Measurements from ENCODE around the gene NTMT1.
"Not testable (repeated sequence)": the region's sequence is repeated elsewhere in the genome, so short reads cannot be mapped to it uniquely, and the experiment has no call there.

NTMT1 gene

DNA sequence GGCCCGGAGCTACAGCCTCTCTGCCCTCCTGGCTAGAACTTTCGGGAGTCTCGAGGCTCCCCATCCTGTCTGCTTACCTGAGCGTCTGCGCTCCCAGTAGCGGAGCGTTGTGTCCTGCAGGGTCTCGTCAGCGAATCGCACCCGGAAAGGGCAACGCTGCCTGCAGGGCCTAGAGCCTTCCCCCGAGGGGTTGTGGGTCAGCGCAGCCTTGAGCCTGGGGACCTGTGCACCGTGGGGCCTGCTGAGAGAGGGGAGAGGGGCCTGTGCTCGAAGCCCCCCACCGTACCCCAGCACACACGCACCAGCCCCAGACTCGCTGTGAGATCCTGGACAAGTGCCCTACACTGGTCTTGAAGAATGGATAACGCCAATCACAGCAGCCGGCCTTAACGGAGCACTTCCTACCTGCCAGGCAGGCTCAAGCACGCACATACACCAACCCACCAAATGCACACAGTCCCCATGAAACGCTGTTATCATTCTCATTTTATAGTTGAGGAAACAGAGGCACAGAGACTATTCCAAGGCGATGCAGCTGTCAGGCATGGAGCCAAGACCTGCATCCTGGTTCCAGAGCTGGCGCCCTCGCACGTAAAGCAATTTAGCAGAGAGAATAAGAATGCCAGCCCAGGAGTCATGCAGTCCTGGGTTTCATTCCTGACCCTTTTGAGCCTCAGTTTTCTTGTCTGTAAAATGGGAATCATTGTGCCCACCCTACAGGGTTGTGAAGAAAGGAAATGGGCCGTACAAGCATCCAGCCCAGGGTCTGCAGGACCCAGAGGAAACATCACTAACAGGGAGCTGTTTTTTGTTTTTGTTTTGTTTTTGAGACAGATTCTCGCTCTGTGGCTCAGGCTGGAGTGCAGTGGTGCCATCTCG, 10.3 kb upstream of the NTMT1 start:
- DNase-seq = no peak

DNA sequence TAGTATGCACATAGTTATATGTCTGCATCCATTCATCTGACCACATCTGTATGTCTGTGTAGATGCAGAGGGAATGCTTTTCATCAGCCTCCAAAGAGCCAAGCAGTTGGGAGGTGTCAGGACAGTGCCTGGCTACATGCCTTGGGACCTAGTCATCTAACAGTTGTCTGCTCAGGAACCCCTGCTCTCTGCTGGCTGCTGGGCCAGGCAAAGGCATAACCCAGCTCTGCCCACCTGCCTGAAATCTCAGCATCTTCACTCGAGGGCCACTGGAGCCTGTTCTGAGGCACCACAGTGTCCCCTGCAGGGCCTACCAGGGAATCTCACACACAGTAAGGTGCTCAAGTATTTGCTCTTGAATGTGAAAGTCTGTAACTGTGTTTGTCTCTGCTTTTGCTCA, 8.8 kb upstream of the NTMT1 start:
- DNase-seq = no peak

DNA sequence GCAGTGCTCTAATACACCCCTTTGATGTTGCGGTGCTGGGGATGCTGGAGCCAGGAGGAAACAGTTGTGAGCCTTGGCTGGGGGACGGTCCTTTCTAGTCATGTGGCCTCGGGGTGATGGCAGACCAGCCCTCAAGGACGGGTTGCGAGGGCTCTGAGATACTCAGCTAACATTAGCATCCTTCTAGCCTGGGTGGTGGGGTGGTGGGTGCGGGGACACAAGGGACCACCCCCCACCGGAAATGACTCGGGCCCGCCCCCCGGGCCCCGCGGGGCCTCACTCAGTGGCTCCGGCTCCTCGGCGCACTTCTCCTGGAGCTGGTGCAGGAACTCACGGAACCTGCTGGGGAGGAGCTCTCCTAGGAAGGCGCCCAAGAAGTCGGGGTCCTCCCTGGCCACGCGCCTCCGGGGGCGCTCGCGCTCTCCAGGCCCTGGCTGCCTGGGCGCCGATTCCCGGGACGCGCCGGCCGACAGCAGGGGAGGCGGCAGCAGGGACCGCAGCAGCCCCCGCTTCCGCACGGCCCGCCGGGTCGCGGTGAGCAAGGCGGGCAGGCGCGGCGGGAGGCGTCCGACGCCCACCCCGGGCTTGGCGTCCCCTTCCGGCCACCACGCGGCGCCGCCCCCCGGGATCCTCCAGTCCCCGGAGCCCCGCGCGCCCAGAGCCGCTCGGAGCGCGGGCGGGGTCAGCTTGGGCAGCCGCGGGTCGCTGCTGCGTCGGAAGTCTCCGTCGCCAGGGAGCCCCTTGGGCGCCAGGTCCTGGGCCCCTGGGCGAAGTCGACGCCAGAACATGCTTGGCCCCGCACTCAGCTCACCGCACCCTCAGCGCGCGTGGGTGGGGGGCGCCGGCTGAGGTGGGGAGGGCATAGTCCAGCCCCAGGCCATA, 5.9 kb upstream of the NTMT1 start:
- peak; percentile 21 for DNase-seq

DNA sequence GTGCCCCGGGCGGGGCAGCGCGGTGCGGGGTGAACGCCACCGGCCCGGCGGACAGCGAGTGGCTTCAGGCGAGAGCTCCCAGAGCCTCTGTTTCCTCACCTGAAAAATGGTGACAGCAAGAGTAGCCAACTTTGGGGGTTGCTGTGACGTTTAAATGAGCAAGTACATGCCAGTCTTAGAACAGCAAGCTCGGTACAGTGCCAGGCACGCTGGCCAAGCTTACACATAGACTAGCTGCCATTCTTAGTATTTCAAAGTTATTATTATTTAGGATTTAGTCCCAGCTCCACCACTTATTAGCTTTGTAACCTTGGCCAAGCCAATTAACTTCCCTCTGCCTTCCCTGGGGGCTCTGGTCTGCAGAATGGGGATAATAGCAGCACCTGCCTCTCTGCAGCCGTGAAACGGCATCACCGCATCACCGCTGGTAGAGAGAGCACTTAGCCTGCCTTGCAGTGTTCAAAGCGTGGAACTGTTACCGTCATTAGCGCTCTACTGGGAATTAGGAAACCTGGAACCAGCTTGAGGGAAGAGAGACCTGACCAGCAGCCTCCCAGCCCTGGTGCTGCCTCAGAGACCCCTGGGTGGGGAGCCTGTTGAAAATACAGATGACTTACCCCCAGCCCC, 5.2 kb upstream of the NTMT1 start, which contains the start of gene C9orf50:
TSS of gene C9orf50 (minus strand) at position 433 of the 627 bp plus-strand sequence. CDS start 527 bp downstream, outside the sequence.
- no peak for DNase-seq

DNA sequence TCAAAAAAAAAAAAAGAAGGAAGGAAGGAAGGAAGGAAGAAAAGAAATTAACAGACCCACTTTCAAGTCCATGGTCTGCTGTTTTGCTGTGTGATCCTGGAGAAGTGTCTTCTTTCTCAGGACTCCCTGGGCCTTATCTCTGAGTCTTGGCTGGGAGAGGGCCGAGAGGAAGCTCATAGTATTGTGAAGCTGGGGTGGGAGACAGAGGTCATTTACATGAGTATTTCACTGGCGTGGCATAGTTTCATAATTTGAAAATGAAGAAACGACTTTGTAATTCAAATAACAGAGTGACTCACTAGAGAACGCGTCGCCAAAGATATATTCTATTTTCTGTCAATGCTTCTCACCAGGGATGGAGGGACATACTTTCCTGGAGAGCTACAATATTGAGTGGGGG, 2.6 kb upstream of the NTMT1 start:
- DNase-seq = no peak

DNA sequence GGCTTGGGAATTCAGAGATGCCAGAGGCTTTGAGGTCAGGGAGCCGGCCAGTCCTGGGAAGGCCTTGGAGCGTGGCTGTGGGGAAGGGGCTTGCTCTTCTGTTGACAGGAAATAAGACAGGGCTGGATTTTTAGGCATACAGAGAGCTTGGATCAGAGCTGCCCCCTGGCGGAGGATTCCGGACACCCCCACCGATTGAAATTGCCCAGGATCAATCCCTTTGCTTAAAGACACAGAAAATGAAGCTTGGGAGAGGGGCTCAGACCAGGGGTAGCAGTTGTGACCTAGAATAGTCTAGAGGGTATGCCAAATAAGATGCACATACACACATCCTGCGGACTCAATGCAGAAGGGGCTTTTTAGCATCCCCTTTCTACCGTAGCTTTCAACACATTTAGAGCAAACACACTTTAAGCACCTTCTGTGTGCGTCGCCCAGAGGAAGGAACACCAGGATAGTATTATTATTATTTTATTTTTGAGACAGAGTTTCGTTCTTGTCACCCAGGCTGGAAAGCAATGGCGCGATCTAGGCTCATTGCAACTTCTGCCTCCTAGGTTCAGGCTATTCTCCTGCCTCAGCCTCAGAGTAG, 1.7 kb upstream of the NTMT1 start:
- DNase-seq = peak; percentile 85

DNA sequence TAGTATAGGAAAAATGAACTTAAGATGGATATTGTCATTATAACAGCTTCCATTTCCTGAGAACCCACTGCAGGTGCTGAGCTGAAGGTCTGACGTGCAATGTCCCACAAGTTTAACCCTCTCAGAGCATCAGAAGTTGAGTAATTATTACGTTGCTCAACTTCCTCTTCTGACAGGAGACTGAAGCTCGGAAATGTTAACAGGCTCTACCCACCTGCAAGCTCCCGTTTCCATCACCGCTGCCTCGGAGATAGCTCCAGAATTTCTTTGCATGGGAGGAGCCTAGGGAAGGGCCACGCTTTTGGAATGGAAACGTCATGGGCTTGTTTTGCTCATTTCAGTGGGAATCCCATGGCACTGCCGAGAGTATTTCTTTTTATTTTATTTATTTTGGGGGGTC, 1.0 kb upstream of the NTMT1 start:
- DNase-seq = peak; percentile 36

DNA sequence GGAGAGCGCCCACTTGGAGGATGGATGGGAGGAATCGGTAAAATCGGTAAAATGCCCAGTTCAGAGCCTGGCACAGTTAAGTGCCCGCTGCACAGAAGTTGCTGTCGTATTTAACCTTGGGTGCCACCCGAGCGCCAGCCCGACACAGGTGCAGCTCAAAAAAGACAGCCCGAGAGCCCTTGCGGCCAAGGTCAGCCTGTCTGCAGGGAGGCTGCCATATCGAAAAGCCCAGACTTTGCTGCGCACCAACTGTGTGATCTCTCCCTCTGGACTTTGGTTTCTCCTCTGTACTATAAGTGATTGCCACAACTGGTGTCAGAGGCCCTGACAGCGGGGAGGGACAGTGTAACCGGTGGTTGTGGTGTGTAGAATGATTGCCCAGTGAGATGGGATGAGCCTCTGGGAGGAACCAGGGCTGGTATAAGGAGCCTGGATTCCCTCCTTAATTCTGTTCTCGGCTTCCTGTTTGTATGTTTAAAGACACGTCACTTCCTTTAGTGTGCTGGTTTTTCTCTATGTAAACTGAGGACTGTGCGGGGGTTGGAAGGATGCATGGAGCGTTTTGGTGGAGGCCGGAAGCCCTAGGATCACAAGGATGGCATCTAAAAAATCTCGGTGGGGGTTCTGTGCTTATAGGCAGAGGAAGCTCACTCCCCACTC, 792 bp downstream of the NTMT1 start:
- DNase-seq = peak; percentile 49

DNA sequence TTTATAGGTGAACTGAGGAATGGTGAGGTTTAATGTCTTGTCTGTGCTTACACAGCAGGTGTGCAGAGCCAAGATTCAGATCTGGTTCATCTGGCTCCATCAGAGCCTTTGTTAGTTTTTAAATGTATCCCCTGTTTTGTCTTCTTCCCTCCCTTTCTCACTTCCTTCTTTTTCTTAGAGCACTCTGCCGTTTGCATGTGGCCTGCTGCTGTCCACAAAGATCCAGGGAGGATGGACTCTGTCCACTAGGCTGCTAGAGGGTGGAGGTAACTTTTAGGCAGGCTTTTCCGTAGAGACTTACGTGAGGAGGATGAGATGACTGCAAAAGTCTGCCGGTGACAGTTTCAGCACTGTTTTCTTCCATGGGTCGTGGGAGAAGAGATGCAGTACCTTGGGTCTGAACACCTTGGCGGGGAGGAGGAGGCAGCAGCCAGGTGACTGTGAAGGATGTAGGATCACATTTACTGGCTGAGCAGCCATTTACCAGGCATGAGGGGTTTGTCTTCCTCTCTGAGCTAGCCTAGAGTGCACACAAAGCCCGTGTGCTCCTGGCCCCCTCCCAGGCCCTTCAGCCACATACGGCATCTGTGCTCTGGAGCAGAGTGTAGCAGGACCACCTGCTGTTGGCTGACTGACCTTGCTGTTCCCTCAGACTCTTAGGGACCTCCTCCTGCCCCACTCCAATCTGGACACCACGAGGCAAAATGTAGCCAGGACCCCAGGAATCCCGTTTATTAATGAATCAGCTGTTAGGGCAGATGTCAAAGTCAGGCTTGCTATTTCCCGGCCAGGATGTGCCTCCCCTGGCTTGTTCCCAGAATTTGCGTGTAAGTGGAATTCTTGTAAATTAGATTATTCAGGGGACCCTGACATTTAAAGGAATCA, 1.8 kb downstream of the NTMT1 start:
- DNase-seq = no peak

DNA sequence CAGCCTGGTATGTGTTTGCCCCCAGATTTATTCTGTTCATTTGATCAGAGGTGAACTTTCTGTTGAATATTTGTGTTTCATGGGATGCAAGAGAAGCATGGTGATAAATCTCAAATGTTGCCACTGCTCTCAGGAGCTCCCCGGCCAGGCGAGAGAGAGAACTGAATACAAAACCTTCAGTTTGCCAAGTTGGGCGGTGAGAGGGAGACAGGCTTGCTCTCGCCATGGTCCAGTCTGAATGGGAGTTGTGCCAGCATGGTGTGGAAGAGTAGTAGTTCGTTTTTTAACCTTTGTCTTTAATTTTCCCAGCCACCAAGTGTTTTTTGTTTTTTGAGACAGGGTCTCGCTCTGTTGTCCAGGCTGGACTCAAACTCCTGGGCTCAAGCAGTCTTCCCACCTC, 2.7 kb downstream of the NTMT1 start:
- no peak for DNase-seq

DNA sequence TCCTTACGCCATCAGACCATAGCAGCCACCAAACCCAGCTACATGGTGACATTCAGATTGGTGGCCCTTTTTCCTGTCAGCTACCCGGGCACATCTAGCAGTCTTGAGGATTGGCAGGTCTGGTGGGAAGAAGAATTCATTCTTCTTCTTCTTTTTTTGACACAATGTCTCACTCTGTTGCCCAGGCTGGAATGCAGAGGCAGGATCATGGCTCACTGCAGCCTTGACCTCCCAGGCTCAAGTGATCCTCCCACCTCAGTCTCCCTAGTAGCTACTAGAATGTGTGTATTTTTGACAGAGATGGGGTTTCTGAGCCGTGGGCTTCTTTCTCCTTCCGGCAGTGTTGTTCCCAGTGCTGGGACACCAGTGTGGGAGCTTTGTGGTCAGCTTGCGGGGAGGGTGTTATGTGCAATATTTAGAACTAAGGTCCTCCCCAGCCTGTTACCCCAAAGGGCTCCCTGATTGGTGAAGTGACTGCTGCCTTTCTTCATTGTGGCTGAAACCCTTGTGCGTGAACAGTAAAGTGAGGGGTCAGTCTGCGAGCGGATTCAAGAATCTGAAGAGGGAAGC, 3.4 kb downstream of the NTMT1 start:
- DNase-seq = no peak

DNA sequence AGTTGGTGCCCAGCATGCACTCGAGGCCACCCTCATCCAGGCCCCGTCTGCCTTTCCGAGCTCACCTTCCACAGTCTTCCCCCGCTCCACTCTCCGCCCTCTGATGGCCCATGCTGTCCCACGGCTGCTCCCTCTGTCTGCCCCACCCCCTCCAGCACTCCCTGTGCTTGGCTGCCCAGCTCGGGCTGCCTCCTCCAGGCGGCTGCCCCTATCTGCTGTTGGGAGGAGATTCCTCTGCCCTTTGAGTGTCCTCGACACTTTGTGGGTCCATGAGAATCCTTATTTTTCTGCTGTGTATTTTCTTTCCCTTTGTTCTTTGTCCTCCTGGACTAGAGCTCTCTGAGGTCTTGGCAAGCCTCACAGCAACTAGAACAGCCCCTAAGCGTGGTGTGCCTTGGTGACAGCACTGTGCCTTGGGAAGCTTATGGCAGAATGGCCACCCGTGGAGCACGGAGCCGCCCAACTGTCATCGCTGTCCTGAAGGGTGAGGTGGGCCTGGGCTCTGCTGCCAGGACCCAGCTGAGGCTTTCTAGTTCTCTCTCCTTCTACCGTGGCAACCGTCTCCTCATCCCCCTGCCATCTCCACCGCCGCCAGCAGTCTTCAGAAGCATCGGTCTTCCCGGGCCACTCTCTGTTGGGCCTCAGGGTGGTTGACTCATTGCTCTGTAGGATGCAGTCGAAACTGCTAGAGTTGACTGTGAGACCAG, 5.2 kb downstream of the NTMT1 start:
- no peak for DNase-seq

DNA sequence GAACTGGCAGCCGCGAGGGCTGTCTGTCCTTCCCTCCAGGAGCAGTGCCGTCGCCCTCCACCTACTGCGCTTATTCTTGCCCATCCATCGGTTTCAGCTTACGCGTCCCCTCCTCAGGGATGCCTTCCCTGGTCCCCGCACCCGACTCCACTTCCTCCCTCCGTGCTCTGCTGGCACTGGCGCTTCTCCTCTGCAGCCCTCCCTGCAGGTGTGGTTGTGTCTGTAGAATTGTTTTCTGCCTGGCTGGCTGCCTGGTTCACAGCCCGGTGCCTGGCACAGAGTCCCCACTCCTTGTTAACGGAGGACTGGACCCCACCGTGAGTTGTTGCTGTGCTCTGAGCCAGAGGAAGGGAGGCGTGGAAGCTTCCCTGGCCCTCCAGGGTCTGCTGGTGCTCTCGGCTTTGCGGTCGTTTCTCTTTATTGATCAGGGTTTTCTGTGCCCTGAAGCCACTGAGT, 5.7 kb downstream of the NTMT1 start:
- DNase-seq = no peak

DNA sequence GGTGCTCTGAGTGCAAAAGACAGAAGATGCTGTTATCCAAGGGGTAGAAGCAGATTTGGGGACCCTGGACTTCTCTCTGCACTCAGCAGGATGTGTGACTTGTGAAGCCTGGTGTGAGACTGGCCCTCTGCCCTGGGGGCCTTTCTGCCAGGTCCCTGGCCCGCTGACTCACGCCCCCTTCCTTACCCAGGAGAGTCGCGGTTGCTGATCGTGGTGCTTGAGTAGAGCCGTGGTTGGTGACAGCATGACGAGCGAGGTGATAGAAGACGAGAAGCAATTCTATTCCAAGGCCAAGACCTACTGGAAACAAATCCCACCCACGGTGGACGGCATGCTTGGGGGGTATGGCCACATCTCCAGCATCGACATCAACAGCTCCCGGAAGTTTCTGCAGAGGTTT, 6.5 kb downstream of the NTMT1 start:
- no peak for DNase-seq

DNA sequence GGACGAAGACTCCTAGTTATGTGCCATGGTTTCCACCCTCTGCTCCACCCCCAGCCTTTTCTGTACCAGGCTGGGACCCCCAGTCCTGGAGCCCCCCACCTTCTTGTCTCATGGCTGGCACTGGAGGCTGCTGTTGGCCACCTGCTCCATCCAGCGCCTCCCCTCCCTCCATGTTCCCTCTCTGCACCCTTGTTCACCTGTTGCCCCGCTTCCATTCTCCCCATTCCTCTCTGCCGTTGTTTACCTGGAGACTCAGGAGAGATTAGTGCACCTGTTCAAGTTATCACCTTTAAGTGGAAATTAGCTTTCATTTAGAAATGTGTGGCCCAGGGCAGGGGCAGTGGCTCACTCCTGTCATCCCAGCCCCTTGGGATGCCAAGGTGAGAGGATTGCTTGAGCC, 7.2 kb downstream of the NTMT1 start:
- DNase-seq = no peak

DNA sequence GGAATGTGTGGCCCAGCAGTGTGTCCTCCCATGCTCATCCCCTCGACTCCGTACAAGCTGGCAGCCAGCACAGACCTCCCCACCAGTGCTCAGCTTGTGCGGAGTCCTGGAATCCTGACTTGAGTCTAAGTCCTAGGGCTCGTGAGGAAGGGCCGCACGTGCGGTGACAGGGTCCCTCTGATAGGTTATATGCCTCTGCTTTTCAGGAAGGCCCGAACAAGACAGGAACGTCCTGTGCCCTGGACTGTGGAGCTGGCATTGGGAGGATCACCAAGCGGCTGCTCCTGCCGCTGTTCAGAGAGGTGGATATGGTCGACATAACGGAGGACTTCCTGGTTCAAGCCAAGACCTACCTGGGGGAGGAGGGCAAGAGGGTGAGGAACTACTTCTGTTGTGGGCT, 7.9 kb downstream of the NTMT1 start:
- DNase-seq = no peak

DNA sequence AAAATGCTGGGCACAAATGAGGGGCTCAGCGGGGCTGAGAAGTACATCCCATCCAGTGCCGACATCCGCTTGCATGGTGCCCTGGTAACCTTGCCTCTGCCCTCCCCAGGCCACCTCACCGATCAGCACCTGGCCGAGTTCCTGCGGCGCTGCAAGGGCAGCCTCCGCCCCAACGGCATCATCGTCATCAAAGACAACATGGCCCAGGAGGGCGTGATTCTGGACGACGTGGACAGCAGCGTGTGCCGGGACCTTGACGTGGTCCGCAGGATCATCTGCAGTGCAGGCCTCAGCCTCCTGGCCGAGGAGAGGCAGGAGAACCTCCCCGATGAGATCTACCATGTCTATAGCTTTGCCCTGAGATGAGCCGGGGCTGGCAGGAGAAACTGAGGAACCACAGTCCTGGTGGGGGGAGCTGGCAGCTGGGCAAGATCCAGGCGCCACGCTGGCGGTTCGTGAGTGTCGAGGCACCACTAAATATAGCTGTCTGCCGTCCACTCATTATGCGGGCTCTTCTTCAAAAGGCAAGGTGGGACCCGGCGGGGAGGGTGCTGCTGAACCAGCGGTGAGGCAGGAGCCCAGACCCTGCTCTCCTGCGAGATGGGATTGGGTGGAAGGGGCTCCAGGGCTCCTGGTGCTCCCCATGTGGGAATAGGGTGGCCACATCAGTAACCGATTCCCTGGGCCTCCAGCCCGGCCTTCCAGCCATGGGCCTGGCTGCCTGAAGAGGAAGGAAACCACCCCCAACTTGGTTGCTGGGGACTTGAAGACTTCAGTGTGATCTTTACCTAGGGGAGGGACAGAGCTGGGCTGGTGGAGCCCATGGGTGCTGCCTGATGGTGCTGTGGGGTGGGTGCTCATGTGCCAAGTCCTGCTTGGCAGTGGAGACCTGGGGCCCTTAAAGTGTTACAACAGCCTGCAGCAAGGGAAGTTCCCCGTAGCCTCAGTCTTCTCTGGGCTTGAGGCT, 9.4 kb downstream of the NTMT1 start:
- no peak for DNase-seq

DNA sequence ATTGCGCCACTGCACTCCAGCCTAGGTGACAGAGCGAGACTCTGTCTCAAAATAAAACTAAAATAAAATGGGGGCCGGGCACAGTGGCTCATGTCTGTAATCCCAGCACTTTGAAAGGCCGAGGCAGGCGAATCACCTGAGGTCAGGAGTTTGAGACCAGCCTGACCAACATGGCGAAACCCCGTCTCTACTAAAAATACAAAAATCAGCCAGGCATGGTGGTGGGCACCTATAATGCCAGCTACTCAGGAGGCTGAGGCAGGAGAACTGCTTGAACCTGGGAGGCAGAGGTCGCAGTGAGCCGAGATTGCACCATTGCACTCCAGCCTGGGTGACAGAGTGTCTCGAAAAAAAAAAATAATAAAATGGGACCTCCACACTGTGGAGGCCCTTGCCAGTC, 10.4 kb downstream of the NTMT1 start:
- not testable (repeated sequence) for DNase-seq

DNA sequence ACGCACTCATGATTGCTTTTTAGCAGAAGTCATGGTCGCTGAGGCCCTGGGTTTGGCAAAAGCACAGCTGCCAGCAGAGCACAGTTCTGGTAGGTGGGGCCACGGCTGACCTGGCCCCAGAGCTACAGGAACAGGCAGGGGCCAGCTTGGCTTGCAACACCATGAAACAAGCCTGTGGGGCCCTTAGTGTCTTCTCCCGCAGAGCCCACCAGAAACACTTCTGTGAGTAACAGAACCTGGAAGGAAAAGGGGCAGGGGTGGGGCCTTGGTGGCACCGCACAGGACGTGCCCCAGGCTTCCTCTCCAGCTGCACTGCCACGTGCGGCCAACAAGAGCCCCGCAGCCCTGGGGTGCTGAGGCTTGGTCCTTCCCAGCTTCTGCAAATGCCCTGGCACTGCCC, 11.1 kb downstream of the NTMT1 start:
- DNase-seq = no peak
